NCI-H146 treated with DMSO at 0.1 percent for 48 hours (cell line): ENCODE measurements around the gene CR1.
"Not testable (repeated sequence)": the region's sequence is repeated elsewhere in the genome, so short reads cannot be mapped to it uniquely, and the experiment has no call there.

ENCODE experiments used
- DNase-seq: peaks from one replicate; lab custom pipeline; 2025; ENCODE audit not compliant: unreplicated experiment; lab: John Stamatoyannopoulos, UW

Gene CR1

GRCh38 chr1:207495801-207496792, at the start of gene CR1:
Gene CR1, plus strand, starts transcription at chr1:207496157. Its CDS starts 111 bp downstream, at chr1:207496268.
- DNase-seq: no peak

GRCh38 chr1:207453710-207454045, 42.3 kb upstream of the CR1 start:
- DNase-seq: no peak

GRCh38 chr1:207454046-207454964, 41.7 kb upstream of the CR1 start, which contains the start of gene CR2:
Gene CR2, plus strand, starts transcription at chr1:207454328. Its CDS starts 91 bp downstream, at chr1:207454419.
- DNase-seq: no peak

GRCh38 chr1:207455183-207455754, 40.7 kb upstream of the CR1 start:
- DNase-seq: no peak

GRCh38 chr1:207458414-207458813, 37.5 kb upstream of the CR1 start:
- DNase-seq: no peak

- DNase-seq: no peak
Observed at GRCh38 chr1:207459008-207459407, 36.9 kb upstream of the CR1 start.

- no peak for DNase-seq
Observed at GRCh38 chr1:207461649-207462048, 34.3 kb upstream of the CR1 start.

GRCh38 chr1:207462535-207462934, 33.4 kb upstream of the CR1 start:
- no peak for DNase-seq

GRCh38 chr1:207463021-207463420, 32.9 kb upstream of the CR1 start:
- DNase-seq: no peak

GRCh38 chr1:207463571-207463970, 32.4 kb upstream of the CR1 start:
- no peak for DNase-seq

GRCh38 chr1:207470927-207471326, 25.0 kb upstream of the CR1 start:
- no peak for DNase-seq

- DNase-seq: no peak
Observed at GRCh38 chr1:207474210-207474609, 21.7 kb upstream of the CR1 start.

GRCh38 chr1:207486198-207486597, 9.8 kb upstream of the CR1 start:
- no peak for DNase-seq

GRCh38 chr1:207487636-207488035, 8.3 kb upstream of the CR1 start:
- no peak for DNase-seq

GRCh38 chr1:207493212-207493611, 2.7 kb upstream of the CR1 start:
- DNase-seq: no peak

GRCh38 chr1:207494171-207494570, 1.8 kb upstream of the CR1 start:
- DNase-seq: no peak

GRCh38 chr1:207495281-207495680, 676 bp upstream of the CR1 start:
- DNase-seq: not testable (repeated sequence)

- no peak for DNase-seq
Observed at GRCh38 chr1:207497941-207498340, 2.0 kb downstream of the CR1 start.

GRCh38 chr1:207499573-207499972, 3.6 kb downstream of the CR1 start:
- peak; percentile 17 for DNase-seq

- no peak for DNase-seq
Observed at GRCh38 chr1:207500306-207500705, 4.3 kb downstream of the CR1 start.

GRCh38 chr1:207501071-207501470, 5.1 kb downstream of the CR1 start:
- DNase-seq: no peak
